Gastrocnemius medialis (tissue), 4 donors: ENCODE data around the gene MCF2. TPM values are rescaled to one million over a fixed set of nuclear protein-coding genes. Genes with fewer than 3 reads are reported as not detected.

Experiments
- ATAC-seq, 2 donors: fragments of 150-250 bp; one replicate each; pipeline ENCODE4 v1.9.1; 2016
- DNase-seq, 2 donors: peaks; one replicate each; pipeline ENCODE4 v3.0.0-alpha.2; 2019
- H3K27ac ChIP-seq, 4 donors: fragments of 200-600 bp; sonication (generic); 1 replicate in 1 of 4; 2 replicates in 3 of 4; pipeline ENCODE4 v1.5.1; 2016 to 2018; ENCODE audit warnings: mild to moderate bottlenecking in 2 of 4, moderate library complexity in 1 of 4
- H3K27me3 ChIP-seq, 3 donors: fragments of 200-600 bp; sonication (generic) in 2 of 3; 1 replicate in 1 of 3; 2 replicates in 2 of 3; pipeline versions ENCODE4 v1.5.1 to v1.6.0; 2016 to 2019; ENCODE audit warnings: mild to moderate bottlenecking in 1 of 3, moderate library complexity in 1 of 3
- H3K36me3 ChIP-seq, 2 donors: fragments of 200-600 bp; sonication (generic) in 1 of 2; one replicate each; pipeline ENCODE4 v1.5.1; 2017 to 2018
- H3K4me1 ChIP-seq, 2 donors: fragments of 200-600 bp; sonication (generic) in 1 of 2; one replicate each; pipeline ENCODE4 v1.5.1; 2016 to 2017; ENCODE audit warnings: mild to moderate bottlenecking in 2 of 2
- H3K4me3 ChIP-seq, 4 donors: fragments of 200-600 bp; sonication (generic) in 3 of 4; 1 replicate in 1 of 4; 2 replicates in 3 of 4; pipeline ENCODE4 v1.5.1; 2016 to 2019; ENCODE audit warnings: mild to moderate bottlenecking in 2 of 4
- H3K9me3 ChIP-seq, 3 donors: fragments of 200-600 bp; sonication (generic) in 2 of 3; 1 replicate in 1 of 3; 2 replicates in 2 of 3; pipeline ENCODE4 v1.5.1; 2016 to 2019
- CTCF ChIP-seq, 5 experiments: fragments of 450-650 bp in 3 of 5; fragments of 200-600 bp in 2 of 5; sonication (generic) in 2 of 5; IDR thresholded peaks in 4 of 5; conservative IDR thresholded peaks in 1 of 5; 1 replicate in 4 of 5; 2 replicates in 1 of 5; pipeline ENCODE4 v1.5.1; 2016 to 2019; ENCODE audit warnings: antibody characterized with exemption in 5 of 5, mild to moderate bottlenecking in 3 of 5, moderate library complexity in 3 of 5
- POLR2A ChIP-seq, 2 donors: fragments of 450-650 bp; IDR thresholded peaks; one replicate each; pipeline ENCODE4 v1.6.1; 2017; ENCODE audit warnings: antibody characterized with exemption in 2 of 2, mild to moderate bottlenecking in 2 of 2, moderate library complexity in 2 of 2
- in situ Hi-C, 4 donors: fragments of 200-750 bp; cut with MboI; loops; one replicate each; pipeline versions ENCODE4 v1.15.0 to v1.8.0; 2017; ENCODE audit warnings: low sequenced_read_pairs in 4 of 4
- intact Hi-C: fragments of 100-400 bp; cut with DNase I; formaldehyde crosslinking; loops from one replicate; pipeline ENCODE4 v1.15.1; 2023; ENCODE audit warnings: low total_unique reads
- total RNA-seq, 4 donors: library from RNA; depleted of rRNA; stranded (reverse); fragments of >200 nt; gene quantifications; one replicate each; pipeline versions ENCODE4 v1.1.0 to v1.2.3, GENCODE V29; 2016

The MCF2 gene
- total RNA-seq, 4 donors from 2014 or later: not detected

- Histone ChIP-seq H3K27ac (no peak overlapping the region), H3K36me3 (no peaks in the 10 kb centered on the region), H3K4me3 (no peak overlapping the region), H3K9me3 (no peaks in the 10 kb centered on the region), H3K4me1 (no peaks in the 10 kb centered on the region), H3K27me3 (no peaks in the 10 kb centered on the region)
- no peak for DNase-seq
- TF ChIP-seq CTCF (IDR thresholded peaks at IDR 0.05 in 4 of 5, conservative IDR thresholded peaks at IDR 0.05 in 1 of 5) (no peak), POLR2A (IDR thresholded peaks at IDR 0.05) (no peak)
- intact Hi-C loops (no loop called here), in situ Hi-C loops (no loop called here)
- ATAC-seq: no peak
These were observed 16.7 kb upstream of the MCF2 start for GRCh38 chrX:139724626-139725025.

- no peaks in the 10 kb centered on the region for H3K27me3 ChIP-seq
- DNase-seq: no peak
- H3K4me3 ChIP-seq: no peak overlapping the region
- no peaks in the 10 kb centered on the region for H3K36me3 ChIP-seq
- no peak overlapping the region for H3K27ac ChIP-seq
- ATAC-seq: no peak
- no peaks in the 10 kb centered on the region for H3K4me1 ChIP-seq
- intact Hi-C loops: no loop called here
- H3K9me3 ChIP-seq: no peaks in the 10 kb centered on the region
- in situ Hi-C loops: no loop called here
- TF ChIP-seq POLR2A (IDR thresholded peaks at IDR 0.05) (no peak), CTCF (IDR thresholded peaks at IDR 0.05 in 4 of 5, conservative IDR thresholded peaks at IDR 0.05 in 1 of 5) (no peak)
These were observed 13.0 kb upstream of the MCF2 start for GRCh38 chrX:139720979-139721378.

DNA sequence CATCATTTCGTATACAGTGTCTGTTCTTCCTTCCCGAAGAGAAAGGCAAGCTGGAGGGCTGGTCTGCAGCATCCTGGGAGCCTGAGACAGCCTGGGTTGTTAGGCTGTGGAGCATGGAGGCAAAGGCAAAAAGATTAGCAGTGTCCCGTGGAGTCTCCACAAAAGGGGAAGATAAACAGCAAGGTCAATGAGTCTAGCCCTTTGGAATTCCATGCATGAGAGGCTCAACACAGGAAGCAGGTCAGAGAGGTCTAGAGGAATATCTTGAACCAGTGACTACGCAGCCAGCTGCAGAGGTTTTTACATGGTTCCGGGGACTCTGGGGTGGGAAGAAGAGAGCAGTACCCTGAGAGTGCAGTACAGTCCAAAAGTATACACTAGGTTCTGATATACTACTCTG lies 12.2 kb upstream of the MCF2 start:
- no peak for ATAC-seq
- intact Hi-C loops: no loop called here

GRCh38 chrX:139702658-139703057 lies 5.3 kb downstream of the MCF2 start:
- no peak overlapping the region for H3K27ac ChIP-seq
- H3K9me3 ChIP-seq: no peaks in the 10 kb centered on the region
- H3K27me3 ChIP-seq: peaks cover 0 to 4% (median 0%) of the 10 kb centered on the region in 3 donors
- H3K4me1 ChIP-seq: no peaks in the 10 kb centered on the region
- no peak overlapping the region for H3K4me3 ChIP-seq
- no peaks in the 10 kb centered on the region for H3K36me3 ChIP-seq
- DNase-seq (no peak), ATAC-seq (no peak)
- intact Hi-C loops (no loop called here), in situ Hi-C loops (no loop called here)
- no peak for TF ChIP-seq POLR2A (IDR thresholded peaks at IDR 0.05)
- TF ChIP-seq CTCF (IDR thresholded peaks at IDR 0.05 in 4 of 5, conservative IDR thresholded peaks at IDR 0.05 in 1 of 5): no peak

More for the DNA sequence above, 12.2 kb upstream of the MCF2 start:
- H3K4me3 ChIP-seq: no peak overlapping the region
- no peaks in the 10 kb centered on the region for H3K4me1 ChIP-seq
- no peaks in the 10 kb centered on the region for H3K36me3 ChIP-seq
- in situ Hi-C loops: no loop called here
- no peak for DNase-seq
- H3K27me3 ChIP-seq: no peaks in the 10 kb centered on the region
- TF ChIP-seq POLR2A (IDR thresholded peaks at IDR 0.05) (no peak), CTCF (IDR thresholded peaks at IDR 0.05 in 4 of 5, conservative IDR thresholded peaks at IDR 0.05 in 1 of 5) (no peak)
- no peaks in the 10 kb centered on the region for H3K9me3 ChIP-seq
- no peak overlapping the region for H3K27ac ChIP-seq

GRCh38 chrX:139692908-139693307 lies 15.1 kb downstream of the MCF2 start:
- intact Hi-C loops (no loop called here), in situ Hi-C loops (no loop called here)
- Histone ChIP-seq H3K27me3 (no peaks in the 10 kb centered on the region), H3K27ac (no peak overlapping the region), H3K36me3 (no peaks in the 10 kb centered on the region), H3K4me3 (peak overlapping the region in 2 of 4 donors; percentile 39), H3K4me1 (no peaks in the 10 kb centered on the region), H3K9me3 (no peaks in the 10 kb centered on the region)
- ATAC-seq (no peak), DNase-seq (no peak)
- TF ChIP-seq CTCF (IDR thresholded peaks at IDR 0.05 in 4 of 5, conservative IDR thresholded peaks at IDR 0.05 in 1 of 5) (no peak), POLR2A (IDR thresholded peaks at IDR 0.05) (no peak)
